Measurements from ENCODE around the gene CLIC3. TPM values are rescaled to one million over a fixed set of nuclear protein-coding genes. Genes with fewer than 3 reads are reported as not detected.

CLIC3 gene
- total RNA-seq, 1 donor from 2014 or later: not detected

- Histone ChIP-seq H3K9me3 (ENCODE audit: low read depth) (no peaks in the 10 kb centered on the region), H3K4me3 (no peak overlapping the region), H3K27me3 (no peaks in the 10 kb centered on the region), H2AFZ (replicated peaks) (no peak overlapping the region), H3F3A (ENCODE audit: low read depth) (no peaks in the 10 kb centered on the region), H3K79me2 (ENCODE audit: low read depth) (no peaks in the 10 kb centered on the region), H3K4me2 (no peak overlapping the region), H3K4me1 (peaks cover under 1% of the 10 kb centered on the region), H4K20me1 (ENCODE audit: low read depth) (no peaks in the 10 kb centered on the region), H3K27ac (no peak overlapping the region), H3K9ac (no peak overlapping the region), H3K36me3 (no peaks in the 10 kb centered on the region)
- peaks cover 14% of the 10 kb centered on the region for H3K4me1 Mint-ChIP-seq
- peaks cover 9% of the 10 kb centered on the region for H3K27me3 Mint-ChIP-seq (ENCODE audit: insufficient read depth, low read depth)
- no peak for DNase-seq (ENCODE audit: low spot score)
- H3K9me3 Mint-ChIP-seq: no peaks in the 10 kb centered on the region
- no peak for TF ChIP-seq CTCF (IDR thresholded peaks at IDR 0.05)
- no peak for TF ChIP-seq EZH2 (IDR thresholded peaks at IDR 0.05)
- TF ChIP-seq EZH2phosphoT487 (IDR thresholded peaks at IDR 0.05): no peak
- no peak overlapping the region for H3K4me3 Mint-ChIP-seq
- no peak overlapping the region for H3K27ac Mint-ChIP-seq
- H3K36me3 Mint-ChIP-seq: peaks cover 3% of the 10 kb centered on the region
Observed at GRCh38 chr9:136960938-136961275, 35.5 kb downstream of the CLIC3 start.

- H3K27ac Mint-ChIP-seq: peak overlapping the region; percentile 82
- H3K9me3 ChIP-seq (ENCODE audit: low read depth): no peaks in the 10 kb centered on the region
- no peak overlapping the region for H3K4me3 Mint-ChIP-seq
- no peaks in the 10 kb centered on the region for H3K9me3 Mint-ChIP-seq
- no peaks in the 10 kb centered on the region for H3K79me2 ChIP-seq (ENCODE audit: low read depth)
- H3K4me2 ChIP-seq: no peak overlapping the region
- H3K27me3 ChIP-seq: no peaks in the 10 kb centered on the region
- peaks cover 3% of the 10 kb centered on the region for H3K36me3 Mint-ChIP-seq
- TF ChIP-seq EZH2 (IDR thresholded peaks at IDR 0.05) (no peak), CTCF (IDR thresholded peaks at IDR 0.05) (no peak), EZH2phosphoT487 (IDR thresholded peaks at IDR 0.05) (no peak)
- no peak for DNase-seq (ENCODE audit: low spot score)
- H3K4me3 ChIP-seq: no peak overlapping the region
- H3K4me1 ChIP-seq: no peaks in the 10 kb centered on the region
- H3K27me3 Mint-ChIP-seq (ENCODE audit: insufficient read depth, low read depth): peaks cover 9% of the 10 kb centered on the region
- no peaks in the 10 kb centered on the region for H4K20me1 ChIP-seq (ENCODE audit: low read depth)
- peaks cover 10% of the 10 kb centered on the region for H3K4me1 Mint-ChIP-seq
- no peaks in the 10 kb centered on the region for H3K36me3 ChIP-seq
- H3F3A ChIP-seq (ENCODE audit: low read depth): no peaks in the 10 kb centered on the region
- H2AFZ ChIP-seq (replicated peaks): no peak overlapping the region
- no peak overlapping the region for H3K27ac ChIP-seq
- H3K9ac ChIP-seq: no peak overlapping the region
Observed at GRCh38 chr9:136960212-136960937, 36.0 kb downstream of the CLIC3 start.

GRCh38 chr9:136958898-136959850 lies 37.2 kb downstream of the CLIC3 start:
- no peak overlapping the region for H3K27ac ChIP-seq
- Mint-ChIP-seq H3K9me3 (no peaks in the 10 kb centered on the region), H3K4me1 (peaks cover 6% of the 10 kb centered on the region), H3K27me3 (ENCODE audit: insufficient read depth, low read depth) (peaks cover 9% of the 10 kb centered on the region), H3K36me3 (peaks cover 3% of the 10 kb centered on the region), H3K27ac (no peak overlapping the region), H3K4me3 (no peak overlapping the region)
- H3F3A ChIP-seq (ENCODE audit: low read depth): no peaks in the 10 kb centered on the region
- no peaks in the 10 kb centered on the region for H3K27me3 ChIP-seq
- no peaks in the 10 kb centered on the region for H4K20me1 ChIP-seq (ENCODE audit: low read depth)
- TF ChIP-seq CTCF (IDR thresholded peaks at IDR 0.05) (no peak), EZH2phosphoT487 (IDR thresholded peaks at IDR 0.05) (no peak), EZH2 (IDR thresholded peaks at IDR 0.05) (no peak)
- H3K9me3 ChIP-seq (ENCODE audit: low read depth): no peaks in the 10 kb centered on the region
- no peak overlapping the region for H3K4me3 ChIP-seq
- DNase-seq (ENCODE audit: low spot score): no peak
- no peak overlapping the region for H2AFZ ChIP-seq (replicated peaks)
- no peak overlapping the region for H3K9ac ChIP-seq
- H3K4me1 ChIP-seq: no peaks in the 10 kb centered on the region
- H3K79me2 ChIP-seq (ENCODE audit: low read depth): no peaks in the 10 kb centered on the region
- no peaks in the 10 kb centered on the region for H3K36me3 ChIP-seq
- no peak overlapping the region for H3K4me2 ChIP-seq
